ENCODE results near the gene CAMKV.

- TF ChIP-seq, protein P1, sequence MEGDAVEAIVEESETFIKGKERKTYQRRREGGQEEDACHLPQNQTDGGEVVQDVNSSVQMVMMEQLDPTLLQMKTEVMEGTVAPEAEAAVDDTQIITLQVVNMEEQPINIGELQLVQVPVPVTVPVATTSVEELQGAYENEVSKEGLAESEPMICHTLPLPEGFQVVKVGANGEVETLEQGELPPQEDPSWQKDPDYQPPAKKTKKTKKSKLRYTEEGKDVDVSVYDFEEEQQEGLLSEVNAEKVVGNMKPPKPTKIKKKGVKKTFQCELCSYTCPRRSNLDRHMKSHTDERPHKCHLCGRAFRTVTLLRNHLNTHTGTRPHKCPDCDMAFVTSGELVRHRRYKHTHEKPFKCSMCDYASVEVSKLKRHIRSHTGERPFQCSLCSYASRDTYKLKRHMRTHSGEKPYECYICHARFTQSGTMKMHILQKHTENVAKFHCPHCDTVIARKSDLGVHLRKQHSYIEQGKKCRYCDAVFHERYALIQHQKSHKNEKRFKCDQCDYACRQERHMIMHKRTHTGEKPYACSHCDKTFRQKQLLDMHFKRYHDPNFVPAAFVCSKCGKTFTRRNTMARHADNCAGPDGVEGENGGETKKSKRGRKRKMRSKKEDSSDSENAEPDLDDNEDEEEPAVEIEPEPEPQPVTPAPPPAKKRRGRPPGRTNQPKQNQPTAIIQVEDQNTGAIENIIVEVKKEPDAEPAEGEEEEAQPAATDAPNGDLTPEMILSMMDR (IDR thresholded peaks at IDR 0.05), result no peak
- TF ChIP-seq POLR2A (IDR thresholded peaks at IDR 0.05), result no peak
These were observed 26.6 kb upstream of the CAMKV start for GRCh38 chr3:49896345-49896744.

All from body of pancreas (tissue), 4 donors.